Naive thymus-derived CD8-positive, alpha-beta T cell (primary cell): ENCODE data around the gene BLNK. TPM values are rescaled to one million over a fixed set of nuclear protein-coding genes. Genes with fewer than 3 reads are reported as not detected.
A peak's percentile ranks its signal among the peaks of the same experiment; 100 is the strongest.

Source experiments
- ATAC-seq, 2 donors: fragments of 150-1000 bp; cut with Tn5 transposase in 1 of 2; sonication (Bioruptor Pico), chemical (Tn5 transposase) in 1 of 2; 1 replicate in 1 of 2; 2 replicates in 1 of 2; pipeline ENCODE4 v1.10.0; 2021; ENCODE audit warnings: mild to moderate bottlenecking in 2 of 2, moderate library complexity in 2 of 2
- POLR2A ChIA-PET: fragments of 350-600 bp; sonication (Branson Sonifier 250); formaldehyde crosslinking; loops from one replicate; lab custom pipeline; 2021; ENCODE audit warnings: antibody characterized with exemption; lab: Charles Lee
- DNase-seq, 10 donors: peaks; one replicate each; pipeline versions ENCODE4 v3.0.0 to v3.0.0-alpha.2; 2020 to 2022
- H3K27ac Mint-ChIP-seq, 10 donors: one replicate each; pipeline ENCODE4 v1.8.0; 2020 to 2022; ENCODE audit warnings: mild to moderate bottlenecking in 10 of 10, mixed read lengths in 10 of 10, moderate library complexity in 4 of 10, inconsistent platforms in 1 of 10
- H3K27me3 Mint-ChIP-seq, 5 donors: one replicate each; pipeline ENCODE4 v1.8.0; 2021 to 2022; ENCODE audit warnings: mixed read lengths in 5 of 5
- H3K36me3 Mint-ChIP-seq, 3 donors: one replicate each; pipeline ENCODE4 v1.8.0; 2020 to 2022; ENCODE audit warnings: mixed read lengths in 3 of 3, mild to moderate bottlenecking in 2 of 3, inconsistent platforms in 1 of 3
- H3K4me1 Mint-ChIP-seq, 4 donors: one replicate each; pipeline ENCODE4 v1.8.0; 2021 to 2022; ENCODE audit warnings: mixed read lengths in 4 of 4
- H3K4me3 Mint-ChIP-seq, 10 donors: one replicate each; pipeline ENCODE4 v1.8.0; 2020 to 2022; ENCODE audit warnings: mild to moderate bottlenecking in 10 of 10, mixed read lengths in 10 of 10, moderate library complexity in 6 of 10, inconsistent platforms in 1 of 10
- H3K9me3 Mint-ChIP-seq, 9 donors: one replicate each; pipeline ENCODE4 v1.8.0; 2020 to 2022; ENCODE audit warnings: mixed read lengths in 9 of 9, mild to moderate bottlenecking in 3 of 9, inconsistent platforms in 1 of 9, moderate library complexity in 1 of 9
- polyA plus RNA-seq, 3 donors: library from polyadenylated mRNA; unstranded; fragments of 300-500 nt; fragmentation: Illumina TruSeq; gene quantifications; one replicate each; pipeline ENCODE4 v1.2.3, GENCODE V29; 2021
- total RNA-seq, 8 experiments: library from RNA in 2 of 8; stranded (reverse) in 2 of 8; gene quantifications; one replicate each; pipeline ENCODE4 v1.2.3 and lab custom pipeline; 2021 to 2026

The BLNK gene
- total and polyA plus RNA-seq, 5 experiments from 2014 or later, result 0.15 to 5.6 (median 5.2) TPM; not detected in 2

DNA sequence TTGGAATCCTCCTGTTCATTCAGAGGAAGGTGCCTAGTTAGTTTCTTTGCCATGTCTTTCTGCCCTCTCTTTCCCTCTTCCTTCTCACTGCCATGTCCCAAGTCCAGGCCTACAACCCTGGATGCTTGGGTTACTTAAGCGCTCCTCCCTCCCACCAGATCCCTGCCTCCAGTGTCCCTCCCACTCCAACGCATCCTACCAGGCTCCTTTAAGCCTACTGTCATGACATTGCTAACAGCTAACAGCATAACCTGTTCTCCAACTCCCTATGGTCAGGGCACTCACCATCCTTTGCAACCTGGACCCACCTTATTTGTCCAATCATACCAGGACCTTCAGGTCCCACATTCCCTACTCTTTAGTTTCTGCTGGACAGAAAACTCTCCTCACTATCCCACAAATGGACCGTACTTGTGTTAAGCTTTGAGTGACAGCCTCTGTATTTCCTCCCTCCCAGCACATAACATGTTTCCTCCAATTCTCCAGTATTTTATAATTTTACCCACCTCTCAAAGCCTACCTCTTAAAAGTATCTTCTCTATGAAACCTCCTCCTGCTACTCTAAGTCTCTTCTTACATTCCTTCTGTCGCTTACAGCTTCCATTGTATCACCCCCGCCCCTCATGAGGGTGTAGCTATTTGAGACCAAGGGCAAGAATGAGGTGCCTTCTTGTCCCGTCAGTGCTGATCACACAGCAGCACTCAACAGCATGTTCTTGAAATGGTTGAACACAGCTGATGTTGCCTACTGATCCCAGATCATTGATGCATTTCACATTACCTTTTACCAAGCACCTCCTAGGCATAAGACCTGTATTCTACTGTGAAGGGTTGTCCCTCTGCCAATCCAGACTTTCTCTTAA, 1.7 kb downstream of the BLNK start:
- H3K4me1 Mint-ChIP-seq, result peaks cover 0 to 34% (median 2%) of the 10 kb centered on the region in 4 donors
- peak overlapping the region in 2 of 10 donors; percentile 52 to 80 for H3K4me3 Mint-ChIP-seq

DNA sequence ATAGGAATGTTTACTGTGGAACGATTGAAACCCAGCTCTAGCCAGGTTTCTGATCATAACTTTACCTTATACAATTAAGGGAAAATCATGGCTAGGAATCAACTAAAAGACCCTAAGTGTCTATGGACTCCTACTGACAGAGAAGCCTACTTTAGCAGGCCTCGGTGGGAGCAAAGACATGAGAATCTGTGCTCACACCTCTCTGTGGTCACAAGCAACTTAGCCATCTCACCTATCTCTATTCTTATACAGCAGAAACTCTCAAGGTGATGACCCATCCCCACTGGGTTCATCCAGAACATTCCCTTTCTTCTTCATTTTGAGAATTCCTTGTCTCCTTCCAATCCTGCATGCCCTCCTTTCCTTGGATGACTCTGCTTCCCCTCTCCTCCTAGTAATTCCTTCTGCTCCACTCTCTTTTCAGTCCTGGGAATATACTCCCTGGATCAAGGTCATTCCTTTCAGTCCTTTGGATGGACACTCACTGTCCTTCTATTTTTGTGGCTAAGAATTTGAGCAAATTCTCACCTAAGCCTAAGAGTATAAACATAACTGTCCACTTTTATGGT, 2.9 kb downstream of the BLNK start:
- H3K4me1 Mint-ChIP-seq, result peaks cover 0 to 32% (median 2%) of the 10 kb centered on the region in 4 donors

More for the DNA sequence above, 1.7 kb downstream of the BLNK start:
- DNase-seq (no peak), ATAC-seq (no peak)
- no peaks in the 10 kb centered on the region for H3K36me3 Mint-ChIP-seq
- H3K27ac Mint-ChIP-seq, result peak overlapping the region in 2 of 10 donors; percentile 14 to 41
- H3K27me3 Mint-ChIP-seq, result peaks cover 0 to 12% (median 9%) of the 10 kb centered on the region in 5 donors
- H3K9me3 Mint-ChIP-seq, result no peaks in the 10 kb centered on the region
- POLR2A ChIA-PET, result interaction anchor here (0.6 kb wide), 1 partner anchor 38 kb away, joined by 3 read pairs; no protein-coding TSS in a partner anchor

DNA sequence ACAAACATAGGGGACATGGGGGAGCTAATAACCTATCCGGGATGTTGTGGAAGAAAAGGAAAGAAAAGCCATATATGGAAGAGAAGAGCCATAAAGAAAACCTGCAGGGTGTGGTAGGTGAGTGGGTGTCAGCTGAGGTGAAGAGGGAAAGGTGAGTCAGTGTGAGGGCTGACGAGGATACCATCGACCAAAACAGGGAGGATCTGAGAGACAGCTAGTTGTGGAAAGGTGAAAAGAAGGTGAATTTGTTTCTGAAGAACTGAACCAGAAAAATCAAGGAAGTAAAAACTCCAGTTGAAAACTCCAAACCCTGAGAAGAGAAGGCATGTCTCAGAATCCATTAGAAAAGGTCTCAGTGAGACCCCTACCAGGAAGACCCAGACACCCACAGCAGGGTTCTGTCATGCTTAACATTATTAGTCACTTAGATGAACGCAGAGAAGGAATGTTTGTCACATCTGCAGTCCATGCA, 4.1 kb downstream of the BLNK start:
- peaks cover 0 to 32% (median under 1%) of the 10 kb centered on the region in 4 donors for H3K4me1 Mint-ChIP-seq
- no peak for DNase-seq
- peaks cover 0 to 12% (median 9%) of the 10 kb centered on the region in 5 donors for H3K27me3 Mint-ChIP-seq
- H3K4me3 Mint-ChIP-seq, result peak overlapping the region in 1 of 10 donors; percentile 43
- H3K9me3 Mint-ChIP-seq, result no peaks in the 10 kb centered on the region
- H3K36me3 Mint-ChIP-seq, result no peaks in the 10 kb centered on the region
- peak overlapping the region in 1 of 10 donors; percentile 34 for H3K27ac Mint-ChIP-seq
- ATAC-seq, result no peak
- POLR2A ChIA-PET, result no interaction called here

More for the DNA sequence above, 2.9 kb downstream of the BLNK start:
- Mint-ChIP-seq H3K27me3 (peaks cover 0 to 12% (median 9%) of the 10 kb centered on the region in 5 donors), H3K36me3 (no peaks in the 10 kb centered on the region), H3K9me3 (no peaks in the 10 kb centered on the region), H3K4me3 (peak overlapping the region in 1 of 10 donors; percentile 80), H3K27ac (peak overlapping the region in 1 of 10 donors; percentile 41)
- POLR2A ChIA-PET, result no interaction called here
- DNase-seq, result no peak
- ATAC-seq, result no peak

DNA sequence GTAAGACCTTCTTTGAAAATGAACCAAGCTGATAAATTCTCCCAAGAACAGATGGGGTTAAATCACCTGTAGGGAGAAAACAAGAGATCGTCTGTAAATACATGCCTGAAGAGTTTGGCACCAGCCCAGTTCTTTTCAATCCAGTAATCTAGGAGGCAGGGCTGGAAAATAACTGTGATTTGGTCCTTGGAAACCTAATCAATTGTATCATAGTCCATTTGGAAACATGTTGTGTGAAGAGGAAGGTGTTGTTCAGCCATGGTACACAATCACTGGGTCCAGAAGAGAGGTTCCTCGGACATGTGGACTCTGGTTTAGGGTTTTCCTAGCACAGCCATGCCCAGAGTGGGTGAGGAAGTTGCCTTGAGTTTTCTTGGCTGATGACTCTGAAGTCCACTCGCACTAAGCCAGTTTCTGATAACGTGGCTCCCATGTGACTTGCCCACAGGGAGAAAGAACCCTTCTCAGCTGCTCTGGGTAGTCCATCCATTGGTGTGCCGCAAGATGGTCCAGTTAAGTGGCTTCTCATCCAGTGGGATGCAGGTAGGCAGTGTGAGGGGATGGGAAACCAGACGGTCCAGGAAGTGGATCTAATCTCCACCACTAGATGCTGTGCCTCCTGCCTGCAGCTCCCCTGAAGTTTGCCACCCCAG, 5.1 kb downstream of the BLNK start:
- ATAC-seq, result no peak
- DNase-seq, result no peak
- POLR2A ChIA-PET, result no interaction called here
- H3K36me3 Mint-ChIP-seq, result no peaks in the 10 kb centered on the region
- no peaks in the 10 kb centered on the region for H3K9me3 Mint-ChIP-seq
- H3K4me3 Mint-ChIP-seq, result no peak overlapping the region
- H3K27me3 Mint-ChIP-seq, result peaks cover 0 to 12% (median 9%) of the 10 kb centered on the region in 5 donors
- H3K4me1 Mint-ChIP-seq, result peaks cover 0 to 28% (median under 1%) of the 10 kb centered on the region in 4 donors
- peak overlapping the region in 1 of 10 donors; percentile 34 for H3K27ac Mint-ChIP-seq

DNA sequence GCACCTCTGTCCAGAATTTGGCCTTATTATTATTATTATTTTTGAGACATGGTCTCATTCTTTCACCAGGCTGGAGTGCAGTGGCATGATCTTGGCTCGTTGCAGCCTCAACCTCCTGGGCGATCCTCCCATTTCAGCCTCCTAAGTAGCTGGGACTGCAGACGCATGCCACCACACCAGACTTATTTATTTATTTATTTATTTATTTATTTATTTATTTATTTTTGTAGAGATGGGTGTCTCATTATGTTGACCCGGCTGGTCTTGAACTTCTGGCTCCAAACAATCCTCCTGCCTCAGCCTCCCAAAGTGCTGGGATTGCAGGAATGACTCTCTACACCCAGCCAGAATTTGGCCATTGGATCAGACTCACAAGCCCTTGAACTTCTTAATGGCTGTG, 6.4 kb downstream of the BLNK start:
- POLR2A ChIA-PET, result no interaction called here
- Mint-ChIP-seq H3K4me1 (peaks cover 0 to 31% (median under 1%) of the 10 kb centered on the region in 4 donors), H3K9me3 (no peaks in the 10 kb centered on the region), H3K4me3 (no peak overlapping the region), H3K27me3 (peaks cover 0 to 11% (median 5%) of the 10 kb centered on the region in 5 donors), H3K36me3 (no peaks in the 10 kb centered on the region), H3K27ac (no peak overlapping the region)
- no peak for DNase-seq
- ATAC-seq, result no peak

DNA sequence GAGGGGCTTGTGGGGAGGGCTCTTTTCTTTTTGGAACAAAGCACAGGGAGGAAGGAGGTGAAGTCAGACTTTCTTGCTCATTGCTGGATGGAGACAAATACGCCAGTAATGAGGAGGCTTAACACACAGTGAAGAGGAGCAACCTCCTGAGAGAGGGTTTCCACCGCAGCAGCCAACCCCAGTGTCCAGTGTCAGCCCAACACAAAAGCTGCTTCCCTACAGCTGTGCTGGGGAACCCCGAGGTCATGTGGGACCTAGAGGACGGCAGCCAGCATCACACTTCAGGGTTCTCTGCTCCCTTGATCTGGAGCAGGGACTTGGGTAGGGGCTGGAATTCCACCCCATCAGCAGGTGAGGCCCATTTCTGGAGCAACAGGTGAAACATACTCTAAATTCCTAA, 7.7 kb downstream of the BLNK start:
- POLR2A ChIA-PET, result no interaction called here
- peaks cover 0 to 38% (median under 1%) of the 10 kb centered on the region in 4 donors for H3K4me1 Mint-ChIP-seq
- DNase-seq (no peak), ATAC-seq (no peak)
- no peaks in the 10 kb centered on the region for H3K36me3 Mint-ChIP-seq
- no peaks in the 10 kb centered on the region for H3K9me3 Mint-ChIP-seq
- H3K4me3 Mint-ChIP-seq, result peak overlapping the region in 1 of 10 donors; percentile 45
- no peak overlapping the region for H3K27ac Mint-ChIP-seq
- H3K27me3 Mint-ChIP-seq, result peaks cover 0 to 5% (median 0%) of the 10 kb centered on the region in 5 donors

DNA sequence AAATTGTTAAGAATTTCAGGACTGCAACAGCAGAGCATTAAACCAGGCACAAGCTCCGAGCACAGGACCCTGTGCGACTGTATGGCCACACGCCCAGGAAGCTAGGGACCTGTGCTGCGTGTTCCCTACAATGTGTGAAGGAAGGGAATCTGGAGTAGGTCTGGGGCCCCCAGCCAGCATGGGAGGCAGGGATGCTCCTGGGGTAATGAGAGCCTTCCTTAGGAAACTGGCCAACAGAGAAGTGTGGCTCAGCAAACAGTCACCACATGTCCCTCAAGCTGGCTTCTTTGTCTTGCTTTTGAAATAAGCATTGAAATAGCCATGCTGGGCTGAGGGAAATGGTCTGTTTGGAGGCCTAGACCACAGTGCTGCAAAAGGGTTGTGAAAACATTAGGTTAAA, 8.2 kb downstream of the BLNK start:
- peak overlapping the region in 1 of 10 donors; percentile 45 for H3K4me3 Mint-ChIP-seq
- H3K4me1 Mint-ChIP-seq, result peaks cover 0 to 38% (median under 1%) of the 10 kb centered on the region in 4 donors
- no peak overlapping the region for H3K27ac Mint-ChIP-seq
- no peak for ATAC-seq
- no peaks in the 10 kb centered on the region for H3K36me3 Mint-ChIP-seq
- H3K27me3 Mint-ChIP-seq, result peaks cover 0 to 5% (median 0%) of the 10 kb centered on the region in 5 donors
- no peak for DNase-seq
- no peaks in the 10 kb centered on the region for H3K9me3 Mint-ChIP-seq
- POLR2A ChIA-PET, result no interaction called here

DNA sequence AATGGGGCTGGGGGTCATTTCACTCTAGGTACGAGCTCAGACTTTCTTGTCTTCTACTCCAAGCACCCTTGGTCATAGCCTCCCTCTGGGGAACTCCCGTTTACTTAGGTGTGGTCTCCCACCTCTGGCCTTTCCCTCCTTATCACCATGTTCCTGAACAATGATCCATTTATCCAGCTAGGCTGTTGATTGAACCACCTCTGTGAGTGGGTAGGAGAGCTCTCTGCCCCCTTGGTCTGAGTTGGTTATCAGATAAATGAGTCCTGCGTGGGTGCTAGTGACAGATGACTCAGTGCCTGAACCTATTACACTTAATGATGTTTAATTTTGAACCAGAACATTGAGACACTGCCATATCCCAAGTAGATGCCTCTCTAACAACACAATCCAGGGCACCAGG, 9.4 kb downstream of the BLNK start:
- POLR2A ChIA-PET, result no interaction called here
- Mint-ChIP-seq H3K4me1 (peaks cover 0 to 38% (median under 1%) of the 10 kb centered on the region in 4 donors), H3K27ac (peak overlapping the region in 1 of 10 donors; percentile 23), H3K36me3 (no peaks in the 10 kb centered on the region), H3K9me3 (no peaks in the 10 kb centered on the region), H3K4me3 (no peak overlapping the region), H3K27me3 (peaks cover 0 to 2% (median 0%) of the 10 kb centered on the region in 5 donors)
- no peak for ATAC-seq
- DNase-seq, result no peak

DNA sequence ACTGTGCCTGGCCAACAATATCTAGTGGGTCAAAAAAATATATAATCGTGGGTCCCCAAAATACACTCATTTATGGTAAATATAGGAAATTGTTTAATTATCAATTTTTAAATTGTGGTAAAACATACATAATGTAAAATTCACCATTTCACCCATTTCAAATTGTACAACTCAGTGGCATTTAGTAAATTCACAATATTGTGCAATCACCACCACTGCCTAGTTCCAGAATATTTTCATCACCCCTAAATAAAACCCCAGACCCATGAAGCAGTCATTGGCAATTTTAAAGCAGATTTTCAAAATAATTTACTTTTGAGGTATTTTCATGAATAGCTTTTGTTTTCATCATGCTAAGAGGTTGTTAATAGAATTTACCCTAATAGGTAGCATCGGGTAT, 10.2 kb downstream of the BLNK start:
- Mint-ChIP-seq H3K36me3 (no peaks in the 10 kb centered on the region), H3K27ac (no peak overlapping the region), H3K4me1 (peaks cover 0 to 37% (median under 1%) of the 10 kb centered on the region in 4 donors), H3K9me3 (no peaks in the 10 kb centered on the region), H3K4me3 (no peak overlapping the region), H3K27me3 (peaks cover 0 to 2% (median 0%) of the 10 kb centered on the region in 5 donors)
- POLR2A ChIA-PET, result no interaction called here
- DNase-seq (no peak), ATAC-seq (no peak)

DNA sequence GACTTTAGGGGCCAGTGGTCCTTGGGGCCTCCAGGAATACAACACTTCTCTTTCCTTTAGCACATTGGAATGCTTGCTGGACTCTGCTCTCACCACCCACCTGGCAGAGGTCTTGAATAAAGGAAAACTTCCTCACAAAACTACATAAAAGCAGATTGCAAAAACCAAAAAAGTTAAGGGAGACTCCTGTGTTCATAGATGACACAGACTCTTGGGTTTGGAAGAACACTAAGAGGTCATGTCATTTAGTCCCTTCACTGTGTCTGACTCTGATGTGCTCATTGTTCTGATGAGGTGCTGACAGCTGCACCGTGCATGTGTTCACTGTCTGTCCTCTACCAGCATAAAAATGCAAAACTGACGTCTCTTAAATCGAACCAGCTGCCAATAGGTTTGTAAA, 11.4 kb downstream of the BLNK start:
- no peak for DNase-seq
- Mint-ChIP-seq H3K4me3 (no peak overlapping the region), H3K4me1 (peaks cover 0 to 35% (median 0%) of the 10 kb centered on the region in 4 donors), H3K27me3 (no peaks in the 10 kb centered on the region), H3K27ac (peak overlapping the region in 1 of 10 donors; percentile 34), H3K36me3 (no peaks in the 10 kb centered on the region), H3K9me3 (no peaks in the 10 kb centered on the region)
- POLR2A ChIA-PET, result no interaction called here
- ATAC-seq, result no peak

DNA sequence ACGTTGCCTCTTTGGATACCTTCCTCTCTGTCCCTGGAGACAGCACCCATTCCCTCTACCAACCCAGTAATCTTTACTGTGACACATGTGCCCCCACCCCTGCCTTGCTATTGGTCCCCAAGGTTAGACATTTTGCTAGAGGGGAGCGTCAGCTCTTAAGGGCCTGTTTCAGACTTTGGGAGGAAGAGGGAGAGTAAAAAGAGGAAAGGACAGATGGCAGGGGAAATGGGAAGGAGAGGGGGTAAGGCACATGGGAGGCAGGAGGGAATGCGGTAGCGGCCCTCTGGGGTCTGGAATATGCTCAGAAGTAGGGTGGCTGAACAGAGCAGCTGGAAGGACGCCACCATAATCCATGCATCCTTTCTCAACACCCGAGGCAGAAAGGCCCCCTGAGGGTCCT, 12.2 kb downstream of the BLNK start:
- Mint-ChIP-seq H3K27me3 (no peaks in the 10 kb centered on the region), H3K4me3 (no peak overlapping the region), H3K36me3 (no peaks in the 10 kb centered on the region), H3K4me1 (peaks cover 0 to 35% (median 0%) of the 10 kb centered on the region in 4 donors), H3K9me3 (no peaks in the 10 kb centered on the region), H3K27ac (no peak overlapping the region)
- no peak for ATAC-seq
- DNase-seq, result no peak
- POLR2A ChIA-PET, result no interaction called here

DNA sequence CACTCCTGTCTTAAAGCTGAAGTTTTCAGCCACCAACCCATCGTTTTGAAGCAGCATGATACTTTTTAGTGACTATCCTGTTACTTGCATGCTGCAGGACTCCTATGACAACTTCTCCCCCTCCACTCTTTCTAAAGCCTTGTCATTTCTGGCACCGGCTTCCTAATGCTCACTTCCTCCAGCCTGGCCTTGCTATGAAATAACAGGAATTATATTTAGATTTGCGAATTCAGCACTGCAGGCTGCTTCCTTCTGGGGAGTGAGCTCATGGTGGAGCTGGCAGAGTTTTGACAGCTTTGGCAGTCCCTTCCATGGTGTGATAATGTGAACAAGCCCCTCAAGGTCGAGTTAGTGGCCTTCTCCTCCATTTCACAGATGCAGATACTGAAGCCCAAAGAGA, 13.4 kb downstream of the BLNK start:
- ATAC-seq (no peak), DNase-seq (no peak)
- Mint-ChIP-seq H3K27me3 (no peaks in the 10 kb centered on the region), H3K36me3 (no peaks in the 10 kb centered on the region), H3K4me3 (peak overlapping the region in 1 of 10 donors; percentile 52), H3K27ac (peak overlapping the region in 1 of 10 donors; percentile 51), H3K4me1 (peaks cover 0 to 33% (median 0%) of the 10 kb centered on the region in 4 donors), H3K9me3 (no peaks in the 10 kb centered on the region)
- POLR2A ChIA-PET, result no interaction called here
